ENCODE results near the gene ATP2C2.

Gene ATP2C2

GRCh38 chr16:84451781-84452180, 83.4 kb downstream of the ATP2C2 start:
- no peaks in the 10 kb centered on the region for H3K27me3 ChIP-seq (replicated peaks)
- no peak for TF ChIP-seq CTCF (IDR thresholded peaks at IDR 0.05; ENCODE audit: low read depth, low read length, missing control alignments)
- H3K27ac ChIP-seq, result no peak overlapping the region
- DNase-seq, result no peak
- H3K4me3 ChIP-seq (ENCODE audit: low read depth, low read length), result no peak overlapping the region
- in situ Hi-C loops (cut with HindIII; ENCODE audit: low pct_ligation_motif_present, low sequenced_read_pairs), result no loop called here
- H3K36me3 ChIP-seq (replicated peaks), result no peaks in the 10 kb centered on the region

DNA sequence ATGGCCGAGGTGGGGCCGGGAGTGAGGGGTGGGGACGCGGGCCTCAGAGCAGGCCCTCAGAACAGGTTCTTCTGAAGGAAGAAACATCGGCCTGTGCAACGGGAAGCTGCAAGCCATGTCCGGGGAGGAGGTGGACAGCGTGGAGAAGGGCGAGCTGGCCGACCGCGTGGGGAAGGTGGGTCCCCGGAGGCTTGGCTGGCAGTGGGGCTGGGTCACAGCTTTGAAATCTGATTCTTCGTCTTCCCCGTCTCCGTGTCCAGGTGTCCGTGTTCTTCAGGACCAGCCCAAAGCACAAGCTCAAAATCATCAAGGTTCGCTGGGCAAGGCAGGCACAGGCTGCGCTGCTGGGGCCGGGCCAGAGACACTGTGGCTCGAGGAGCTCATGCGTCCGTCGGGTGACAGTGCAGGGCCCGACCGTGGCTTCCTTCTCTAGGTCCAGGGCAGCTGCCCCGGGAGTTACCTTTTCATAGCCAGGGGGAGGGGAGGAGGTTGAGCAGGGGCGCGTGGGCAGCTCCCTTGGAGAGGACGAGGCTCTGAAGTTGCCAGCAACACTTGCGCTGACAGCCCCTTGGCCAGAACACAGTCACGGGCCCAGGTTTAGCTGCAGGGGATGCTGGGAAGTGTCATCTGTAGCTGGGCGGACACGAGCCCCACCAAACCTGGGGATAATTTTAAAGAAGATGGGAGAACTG, 84.9 kb downstream of the ATP2C2 start:
- in situ Hi-C loops (cut with HindIII; ENCODE audit: low pct_ligation_motif_present, low sequenced_read_pairs), result no loop called here
- Histone ChIP-seq H3K27me3 (replicated peaks) (no peaks in the 10 kb centered on the region), H3K4me3 (ENCODE audit: low read depth, low read length) (no peak overlapping the region), H3K27ac (no peak overlapping the region), H3K36me3 (replicated peaks) (no peaks in the 10 kb centered on the region)
- no peak for DNase-seq
- no peak for TF ChIP-seq CTCF (IDR thresholded peaks at IDR 0.05; ENCODE audit: low read depth, low read length, missing control alignments)

DNA sequence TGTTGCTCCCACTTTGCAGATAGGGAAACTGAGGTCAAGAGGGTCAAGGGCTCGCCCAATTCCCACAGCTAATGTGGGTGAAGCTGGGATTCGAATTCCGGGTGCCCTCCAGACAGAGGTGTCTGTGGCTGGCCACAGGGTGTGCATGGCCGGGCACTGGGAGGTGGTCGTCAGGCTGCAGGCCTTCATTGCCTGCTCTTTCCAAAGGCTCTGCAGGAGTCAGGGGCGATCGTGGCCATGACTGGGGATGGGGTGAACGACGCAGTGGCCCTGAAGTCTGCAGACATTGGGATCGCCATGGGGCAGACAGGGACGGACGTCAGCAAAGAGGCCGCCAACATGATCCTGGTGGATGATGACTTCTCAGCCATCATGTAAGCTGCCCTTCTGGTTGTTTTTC, 86.3 kb downstream of the ATP2C2 start:
- Histone ChIP-seq H3K27me3 (replicated peaks) (no peaks in the 10 kb centered on the region), H3K36me3 (replicated peaks) (no peaks in the 10 kb centered on the region), H3K4me3 (ENCODE audit: low read depth, low read length) (no peak overlapping the region), H3K27ac (no peak overlapping the region)
- in situ Hi-C loops (cut with HindIII; ENCODE audit: low pct_ligation_motif_present, low sequenced_read_pairs), result no loop called here
- TF ChIP-seq CTCF (IDR thresholded peaks at IDR 0.05; ENCODE audit: low read depth, low read length, missing control alignments), result no peak
- no peak for DNase-seq

- Histone ChIP-seq H3K4me3 (ENCODE audit: low read depth, low read length) (no peak overlapping the region), H3K36me3 (replicated peaks) (no peaks in the 10 kb centered on the region), H3K27ac (no peak overlapping the region), H3K27me3 (replicated peaks) (no peaks in the 10 kb centered on the region)
- DNase-seq, result no peak
- no peak for TF ChIP-seq CTCF (IDR thresholded peaks at IDR 0.05; ENCODE audit: low read depth, low read length, missing control alignments)
- in situ Hi-C loops (cut with HindIII; ENCODE audit: low pct_ligation_motif_present, low sequenced_read_pairs), result no loop called here
These were observed 86.7 kb downstream of the ATP2C2 start for GRCh38 chr16:84455031-84455430.

- in situ Hi-C loops (cut with HindIII; ENCODE audit: low pct_ligation_motif_present, low sequenced_read_pairs), result no loop called here
- peaks cover 2% of the 10 kb centered on the region for H3K36me3 ChIP-seq (replicated peaks)
- no peak overlapping the region for H3K27ac ChIP-seq
- H3K27me3 ChIP-seq (replicated peaks), result no peaks in the 10 kb centered on the region
- no peak for TF ChIP-seq CTCF (IDR thresholded peaks at IDR 0.05; ENCODE audit: low read depth, low read length, missing control alignments)
- H3K4me3 ChIP-seq (ENCODE audit: low read depth, low read length), result no peak overlapping the region
- no peak for DNase-seq
These were observed 90.5 kb downstream of the ATP2C2 start for GRCh38 chr16:84458606-84459532.

All from brain microvascular endothelial cell (primary cell).